SK-N-SH treated with all-trans-retinoic acid at 6 μM for 48 hours (cell line): ENCODE measurements around the gene ANLN.
"Not testable (repeated sequence)": the region's sequence is repeated elsewhere in the genome, so short reads cannot be mapped to it uniquely, and the experiment has no call there.

Experiments used
- ATAC-seq: fragments of 200-7000 bp; cut with Tn5 transposase; 3 replicates; pipeline ENCODE4 v1.9.1; 2020; ENCODE audit warnings: mild to moderate bottlenecking, moderate library complexity
- ARNTL ChIP-seq: fragments of 450-650 bp; formaldehyde crosslinking; IDR thresholded peaks from 2 replicates; pipeline ENCODE4 v1.5.0; 2020; ENCODE audit warnings: low read depth, mild to moderate bottlenecking, moderate library complexity, borderline replicate concordance
- BACH2 ChIP-seq: fragments of 250-450 bp; sonication (Bioruptor Pico); IDR thresholded peaks from 2 replicates; pipeline ENCODE4 v1.9.0; 2021; ENCODE audit warnings: mild to moderate bottlenecking, borderline replicate concordance
- CREB5 ChIP-seq: fragments of 250-450 bp; sonication (Bioruptor Pico); IDR thresholded peaks from 2 replicates; pipeline ENCODE4 v1.5.1; 2020; ENCODE audit warnings: low read depth, mild to moderate bottlenecking, moderate library complexity
- CSDC2 ChIP-seq: fragments of 250-450 bp; sonication (Bioruptor Pico); IDR thresholded peaks from 2 replicates; pipeline ENCODE4 v1.5.0; 2020; ENCODE audit warnings: mild to moderate bottlenecking, moderate library complexity
- CSRNP3 ChIP-seq: fragments of 250-450 bp; sonication (Bioruptor Pico); IDR thresholded peaks from 2 replicates; pipeline ENCODE4 v1.5.1; 2021; ENCODE audit warnings: mild to moderate bottlenecking, moderate library complexity
- ESRRG ChIP-seq: fragments of 250-450 bp; sonication (Bioruptor Pico); IDR thresholded peaks from 2 replicates; pipeline ENCODE4 v1.6.1; 2021; ENCODE audit warnings: mild to moderate bottlenecking
- GLIS3 ChIP-seq: fragments of 250-450 bp; sonication (Bioruptor Pico); IDR thresholded peaks from 2 replicates; pipeline ENCODE4 v1.5.0; 2020; ENCODE audit warnings: mild to moderate bottlenecking, moderate library complexity
- ISL1 ChIP-seq: fragments of 250-450 bp; sonication (Bioruptor Pico); IDR thresholded peaks from 2 replicates; pipeline ENCODE4 v2.1.2; 2022; ENCODE audit warnings: mild to moderate bottlenecking, moderate library complexity
- OSR1 ChIP-seq: fragments of 250-450 bp; sonication (Bioruptor Pico); IDR thresholded peaks from 2 replicates; pipeline ENCODE4 v1.8.0; 2022; ENCODE audit warnings: moderate library complexity, mild to moderate bottlenecking, inconsistent platforms
- PATZ1 ChIP-seq: fragments of 250-450 bp; sonication (Bioruptor Pico); IDR thresholded peaks from 2 replicates; pipeline ENCODE4 v1.8.0; 2020; ENCODE audit warnings: mild to moderate bottlenecking, moderate library complexity, borderline replicate concordance
- POU6F1 ChIP-seq: fragments of 250-450 bp; sonication (Bioruptor Pico); IDR thresholded peaks from 2 replicates; pipeline ENCODE4 v1.8.0; 2021; ENCODE audit warnings: low read depth, mild to moderate bottlenecking, moderate library complexity, borderline replicate concordance
- PPARA ChIP-seq: fragments of 250-450 bp; sonication (Bioruptor Pico); IDR thresholded peaks from 2 replicates; pipeline ENCODE4 v1.5.0; 2020; ENCODE audit warnings: mild to moderate bottlenecking, borderline replicate concordance
- RARB ChIP-seq: fragments of 250-450 bp; sonication (Bioruptor Pico); IDR thresholded peaks from 2 replicates; pipeline ENCODE4 v1.8.0; 2021; ENCODE audit warnings: mild to moderate bottlenecking, moderate library complexity
- SNAI2 ChIP-seq: fragments of 250-450 bp; sonication (Bioruptor Pico); IDR thresholded peaks from 2 replicates; pipeline ENCODE4 v1.5.0; 2020; ENCODE audit warnings: mild to moderate bottlenecking, moderate library complexity
- TOX ChIP-seq: fragments of 250-450 bp; sonication (Bioruptor Pico); IDR thresholded peaks from 2 replicates; pipeline ENCODE4 v1.8.0; 2021; ENCODE audit warnings: mild to moderate bottlenecking, moderate library complexity, borderline replicate concordance
- TSHZ2 ChIP-seq: fragments of 250-450 bp; sonication (Bioruptor Pico); IDR thresholded peaks from 2 replicates; pipeline ENCODE4 v1.5.0; 2020; ENCODE audit warnings: mild to moderate bottlenecking, moderate library complexity
- ZC3H10 ChIP-seq: fragments of 250-450 bp; sonication (Bioruptor Pico); IDR thresholded peaks from 2 replicates; pipeline ENCODE4 v1.5.1; 2021; ENCODE audit warnings: mild to moderate bottlenecking, moderate library complexity
- ZFP3 ChIP-seq: fragments of 250-450 bp; sonication (Bioruptor Pico); IDR thresholded peaks from 2 replicates; pipeline ENCODE4 v1.5.0; 2020; ENCODE audit warnings: mild to moderate bottlenecking, moderate library complexity
- ZFP30 ChIP-seq: fragments of 450-650 bp; formaldehyde crosslinking; IDR thresholded peaks from 2 replicates; pipeline ENCODE4 v1.5.0; 2022; ENCODE audit warnings: mild to moderate bottlenecking, moderate library complexity
- ZNF70 ChIP-seq: fragments of 450-650 bp; formaldehyde crosslinking; IDR thresholded peaks from 2 replicates; pipeline ENCODE4 v1.5.0; 2020; ENCODE audit warnings: mild to moderate bottlenecking, moderate library complexity
- ZNF8 ChIP-seq: fragments of 450-650 bp; formaldehyde crosslinking; IDR thresholded peaks from 2 replicates; pipeline ENCODE4 v1.5.0; 2020; ENCODE audit warnings: mild to moderate bottlenecking, moderate library complexity

The ANLN gene

GRCh38 chr7:36369171-36369570, 20.5 kb upstream of the ANLN start (continued):
- no peak for TF ChIP-seq TSHZ2 (CRISPR knock-in tag)
- TF ChIP-seq OSR1 (CRISPR knock-in tag), result no peak
- TF ChIP-seq ZNF8 (CRISPR knock-in tag), result no peak
- TF ChIP-seq, all 23 proteins: peak for 0

GRCh38 chr7:36370046-36370445, 19.6 kb upstream of the ANLN start:
- no peak for ATAC-seq
- TF ChIP-seq ISL1 (no peak), ZFP3 (CRISPR knock-in tag) (no peak), ZC3H10 (CRISPR knock-in tag) (no peak), ESRRG (CRISPR knock-in tag) (no peak), OSR1 (CRISPR knock-in tag) (no peak), ZFP30 (CRISPR knock-in tag) (no peak), PATZ1 (CRISPR knock-in tag) (no peak), ZNF70 (no peak), CSDC2 (CRISPR knock-in tag) (no peak)
- TF ChIP-seq, all 23 proteins: peak for 0

- TF ChIP-seq ZNF70, result no peak
- no peak for TF ChIP-seq TOX
- TF ChIP-seq ZFP3 (CRISPR knock-in tag), result no peak
- TF ChIP-seq ISL1, result no peak
- TF ChIP-seq CSDC2 (CRISPR knock-in tag), result no peak
- TF ChIP-seq ZC3H10 (CRISPR knock-in tag), result no peak
- no peak for TF ChIP-seq PPARA (CRISPR knock-in tag)
- no peak for TF ChIP-seq ZFP30 (CRISPR knock-in tag)
- no peak for TF ChIP-seq POU6F1 (CRISPR knock-in tag)
- no peak for TF ChIP-seq CREB5
- TF ChIP-seq GLIS3 (CRISPR knock-in tag), result no peak
- no peak for TF ChIP-seq CSRNP3 (CRISPR knock-in tag)
- TF ChIP-seq SNAI2 (CRISPR knock-in tag), result no peak
- no peak for TF ChIP-seq BACH2 (CRISPR knock-in tag)
- TF ChIP-seq ZNF8 (CRISPR knock-in tag), result no peak
- no peak for TF ChIP-seq PATZ1 (CRISPR knock-in tag)
- TF ChIP-seq ESRRG (CRISPR knock-in tag), result no peak
- TF ChIP-seq OSR1 (CRISPR knock-in tag), result no peak
- no peak for TF ChIP-seq RARB (CRISPR knock-in tag)
- TF ChIP-seq ARNTL, result no peak
- TF ChIP-seq, all 23 proteins: peak for 0
- ATAC-seq, result no peak
These were observed 17.5 kb upstream of the ANLN start for GRCh38 chr7:36372156-36372555.

- not testable (repeated sequence) for ATAC-seq
These were observed 11.1 kb upstream of the ANLN start for GRCh38 chr7:36378555-36378954.
